ENCODE data around the gene SEMA5A. TPM values are rescaled to one million over a fixed set of nuclear protein-coding genes. Genes with fewer than 3 reads are reported as not detected.
A peak's percentile ranks its signal among the peaks of the same experiment; 100 is the strongest.

SEMA5A gene
- total and polyA plus RNA-seq, 11 donors = 4.6 to 71.5 (median 33.8) TPM

DNA sequence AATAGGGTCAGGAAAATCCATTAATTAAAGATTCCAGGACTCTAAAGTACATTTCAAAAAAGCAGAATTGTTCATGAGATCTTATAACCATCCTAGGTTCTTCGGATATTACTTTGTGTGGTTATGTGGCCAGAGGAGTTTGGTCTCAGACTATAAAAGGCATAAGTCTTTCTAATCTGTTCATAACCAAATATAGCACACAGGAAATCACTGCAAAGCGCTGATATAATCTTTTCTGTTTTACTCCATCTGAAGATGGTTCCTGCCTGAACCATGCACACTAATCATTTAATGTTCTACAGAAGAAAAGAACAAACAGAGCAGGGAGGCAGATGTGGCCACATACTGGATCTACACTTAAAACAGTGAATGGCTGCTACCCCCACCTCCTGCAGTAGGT is 182.8 kb downstream of the SEMA5A start:
- Histone ChIP-seq H3K27me3 (no peaks in the 10 kb centered on the region), H3K36me3 (no peaks in the 10 kb centered on the region), H3K9me3 (no peaks in the 10 kb centered on the region), H3K4me1 (peaks cover 0 to 26% (median 11%) of the 10 kb centered on the region in 12 donors), H3K27ac (peak overlapping the region in 4 of 12 donors; percentile 0 to 45 (median 36)), H3K4me3 (no peak overlapping the region)
- intact Hi-C loops (cut with DNase I) = loop anchor here (2.0 to 10.0 kb wide), 6 partner anchors 132 to 182 kb away; partner anchors contain the start of gene SEMA5A (in 1 of the 10)
- TF ChIP-seq POLR2A (IDR thresholded peaks at IDR 0.05) = no peak
- TF ChIP-seq, protein P1, sequence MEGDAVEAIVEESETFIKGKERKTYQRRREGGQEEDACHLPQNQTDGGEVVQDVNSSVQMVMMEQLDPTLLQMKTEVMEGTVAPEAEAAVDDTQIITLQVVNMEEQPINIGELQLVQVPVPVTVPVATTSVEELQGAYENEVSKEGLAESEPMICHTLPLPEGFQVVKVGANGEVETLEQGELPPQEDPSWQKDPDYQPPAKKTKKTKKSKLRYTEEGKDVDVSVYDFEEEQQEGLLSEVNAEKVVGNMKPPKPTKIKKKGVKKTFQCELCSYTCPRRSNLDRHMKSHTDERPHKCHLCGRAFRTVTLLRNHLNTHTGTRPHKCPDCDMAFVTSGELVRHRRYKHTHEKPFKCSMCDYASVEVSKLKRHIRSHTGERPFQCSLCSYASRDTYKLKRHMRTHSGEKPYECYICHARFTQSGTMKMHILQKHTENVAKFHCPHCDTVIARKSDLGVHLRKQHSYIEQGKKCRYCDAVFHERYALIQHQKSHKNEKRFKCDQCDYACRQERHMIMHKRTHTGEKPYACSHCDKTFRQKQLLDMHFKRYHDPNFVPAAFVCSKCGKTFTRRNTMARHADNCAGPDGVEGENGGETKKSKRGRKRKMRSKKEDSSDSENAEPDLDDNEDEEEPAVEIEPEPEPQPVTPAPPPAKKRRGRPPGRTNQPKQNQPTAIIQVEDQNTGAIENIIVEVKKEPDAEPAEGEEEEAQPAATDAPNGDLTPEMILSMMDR (IDR thresholded peaks at IDR 0.05) = no peak
- DNase-seq (no peak), ATAC-seq (no peak)
- 11 to 29% (median 16%) methylated on average over 2 of the region's 2 CpGs for WGBS, 4 donors

DNA sequence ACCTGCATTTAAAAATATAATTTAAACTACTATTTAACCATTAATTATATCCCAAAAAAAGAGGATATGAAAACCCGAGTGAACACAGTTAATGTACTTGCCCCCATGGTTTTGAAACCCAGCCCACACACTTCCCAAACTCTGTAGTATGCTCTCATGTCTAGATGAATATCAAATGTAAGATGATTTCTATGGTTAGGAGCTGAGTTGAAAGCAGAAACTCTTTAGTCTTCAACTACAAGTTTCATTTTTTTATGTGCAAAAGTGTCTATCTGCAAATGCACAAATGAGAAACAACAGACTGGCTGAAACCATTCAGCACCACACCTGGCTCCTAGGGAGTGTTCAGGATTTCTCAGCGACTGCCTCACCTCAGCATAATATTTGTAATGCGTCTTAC is 183.3 kb downstream of the SEMA5A start:
- WGBS, 4 donors = 75 to 80% (median 78%) methylated on average over 3 of the region's 3 CpGs
- TF ChIP-seq, protein P1 (IDR thresholded peaks at IDR 0.05) = no peak
- TF ChIP-seq POLR2A (IDR thresholded peaks at IDR 0.05) = no peak
- peaks cover 0 to 26% (median 11%) of the 10 kb centered on the region in 12 donors for H3K4me1 ChIP-seq

GRCh38 chr5:9361835-9362234 is 184.0 kb downstream of the SEMA5A start:
- Histone ChIP-seq H3K27me3 (no peaks in the 10 kb centered on the region), H3K4me1 (peaks cover 0 to 31% (median 11%) of the 10 kb centered on the region in 12 donors), H3K9me3 (no peaks in the 10 kb centered on the region), H3K4me3 (no peak overlapping the region), H3K36me3 (no peaks in the 10 kb centered on the region), H3K27ac (no peak overlapping the region)
- TF ChIP-seq, protein P1 (IDR thresholded peaks at IDR 0.05) = peak; percentile 41 to 66 (median 54)
- no peak for TF ChIP-seq POLR2A (IDR thresholded peaks at IDR 0.05)
- intact Hi-C loops (cut with DNase I) = loop anchor here (2.0 to 10.0 kb wide), 6 partner anchors 133 to 183 kb away; partner anchors contain the start of gene SEMA5A (in 1 of the 10)
- 53 to 64% (median 59%) methylated on average over 8 of the region's 8 CpGs for WGBS, 4 donors
- peak in 2 of 4 donors; percentile 52 to 56 for ATAC-seq
- DNase-seq = peak in 3 of 5 donors; percentile 30 to 35 (median 32)

More for the DNA sequence above, 183.3 kb downstream of the SEMA5A start:
- DNase-seq (no peak), ATAC-seq (no peak)
- H3K36me3 ChIP-seq = no peaks in the 10 kb centered on the region
- no peak overlapping the region for H3K4me3 ChIP-seq
- no peaks in the 10 kb centered on the region for H3K27me3 ChIP-seq
- H3K27ac ChIP-seq = peak overlapping the region in 3 of 12 donors; percentile 0 to 45 (median 30)
- intact Hi-C loops (cut with DNase I) = loop anchor here (2.0 to 10.0 kb wide), 6 partner anchors 132 to 182 kb away; partner anchors contain the start of gene SEMA5A (in 1 of the 10)
- no peaks in the 10 kb centered on the region for H3K9me3 ChIP-seq

- 66 to 84% (median 73%) methylated on average over 2 of the region's 2 CpGs for WGBS, 4 donors
- ATAC-seq (peak in 2 of 4 donors; percentile 10 to 37), DNase-seq (no peak)
- Histone ChIP-seq H3K4me3 (no peak overlapping the region), H3K36me3 (no peaks in the 10 kb centered on the region), H3K27ac (peak overlapping the region in 1 of 12 donors; percentile 25), H3K27me3 (no peaks in the 10 kb centered on the region), H3K9me3 (no peaks in the 10 kb centered on the region), H3K4me1 (peaks cover 0 to 32% (median 7%) of the 10 kb centered on the region in 12 donors)
- TF ChIP-seq POLR2A (IDR thresholded peaks at IDR 0.05) = no peak
- TF ChIP-seq, protein P1 (IDR thresholded peaks at IDR 0.05) = no peak
- intact Hi-C loops (cut with DNase I) = no loop called here
These were observed 186.8 kb downstream of the SEMA5A start for GRCh38 chr5:9358961-9359685.
